NAMALWA (cell line): ENCODE measurements around the gene ZFP92.

Source experiments
- DNase-seq: peaks from one replicate; pipeline ENCODE4 v3.0.0-alpha.2; 2015; ENCODE audit warnings: low spot score

The ZFP92 gene

GRCh38 chrX:153408221-153408721 lies 3.0 kb upstream of the ZFP92 start:
- DNase-seq = no peak

DNA sequence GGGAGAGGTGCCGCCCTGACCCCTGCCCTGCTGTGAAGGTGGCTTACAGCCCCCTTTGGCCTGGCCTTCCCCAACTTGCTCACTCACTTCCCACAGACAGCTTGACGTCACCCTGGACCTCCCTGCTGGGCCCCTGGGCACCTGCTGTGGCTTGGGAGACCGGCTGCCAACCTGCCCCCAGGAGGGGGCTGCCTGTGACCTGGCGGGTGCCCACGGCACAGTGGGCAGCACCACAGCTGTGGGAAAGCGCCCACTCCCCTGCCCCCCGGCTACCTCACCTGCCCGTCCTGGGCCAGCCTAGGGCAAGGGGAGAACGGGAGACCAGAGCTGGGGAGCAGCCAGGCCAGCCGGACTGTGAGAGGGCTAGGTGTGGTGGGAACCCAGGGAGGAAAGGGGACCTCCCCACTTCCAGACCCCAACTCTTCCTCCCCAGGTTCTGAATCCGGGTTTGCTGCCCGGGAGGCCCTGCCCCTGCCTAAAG lies 2.4 kb upstream of the ZFP92 start:
- no peak for DNase-seq

GRCh38 chrX:153409414-153410101 lies 1.7 kb upstream of the ZFP92 start:
- no peak for DNase-seq

- DNase-seq = no peak
These were observed 899 bp upstream of the ZFP92 start for GRCh38 chrX:153410373-153410772.

- no peak for DNase-seq
These were observed 401 bp upstream of the ZFP92 start for GRCh38 chrX:153410888-153411254.

DNA sequence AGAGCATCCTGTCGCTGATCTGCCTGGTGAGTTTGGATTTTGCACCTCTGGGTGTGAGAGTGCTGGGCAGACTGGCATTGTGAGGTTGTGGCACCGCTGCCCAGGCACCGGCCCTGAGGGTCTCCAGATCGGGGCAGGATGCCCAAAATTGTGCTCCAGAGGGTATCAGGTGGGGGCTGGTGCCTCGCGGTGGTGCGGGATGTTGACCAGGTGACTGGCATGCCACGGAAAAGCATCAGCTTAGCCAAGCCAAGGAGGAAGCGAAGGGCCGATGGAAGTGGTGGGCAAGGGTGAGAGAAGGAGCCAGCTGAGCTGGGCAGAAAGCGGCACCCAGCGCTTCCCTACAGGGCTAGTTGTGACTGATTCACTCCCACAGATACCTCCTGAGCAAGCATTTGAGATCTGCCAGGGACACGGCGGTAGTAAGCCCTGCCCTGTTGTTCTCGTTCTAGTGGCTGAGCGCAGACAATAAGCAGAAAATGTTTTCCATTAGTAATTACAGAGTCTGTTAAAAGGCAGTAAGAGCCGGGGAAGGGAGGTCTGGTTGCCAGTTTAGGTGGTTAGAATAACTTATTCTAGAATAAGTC lies 809 bp downstream of the ZFP92 start:
- no peak for DNase-seq

DNA sequence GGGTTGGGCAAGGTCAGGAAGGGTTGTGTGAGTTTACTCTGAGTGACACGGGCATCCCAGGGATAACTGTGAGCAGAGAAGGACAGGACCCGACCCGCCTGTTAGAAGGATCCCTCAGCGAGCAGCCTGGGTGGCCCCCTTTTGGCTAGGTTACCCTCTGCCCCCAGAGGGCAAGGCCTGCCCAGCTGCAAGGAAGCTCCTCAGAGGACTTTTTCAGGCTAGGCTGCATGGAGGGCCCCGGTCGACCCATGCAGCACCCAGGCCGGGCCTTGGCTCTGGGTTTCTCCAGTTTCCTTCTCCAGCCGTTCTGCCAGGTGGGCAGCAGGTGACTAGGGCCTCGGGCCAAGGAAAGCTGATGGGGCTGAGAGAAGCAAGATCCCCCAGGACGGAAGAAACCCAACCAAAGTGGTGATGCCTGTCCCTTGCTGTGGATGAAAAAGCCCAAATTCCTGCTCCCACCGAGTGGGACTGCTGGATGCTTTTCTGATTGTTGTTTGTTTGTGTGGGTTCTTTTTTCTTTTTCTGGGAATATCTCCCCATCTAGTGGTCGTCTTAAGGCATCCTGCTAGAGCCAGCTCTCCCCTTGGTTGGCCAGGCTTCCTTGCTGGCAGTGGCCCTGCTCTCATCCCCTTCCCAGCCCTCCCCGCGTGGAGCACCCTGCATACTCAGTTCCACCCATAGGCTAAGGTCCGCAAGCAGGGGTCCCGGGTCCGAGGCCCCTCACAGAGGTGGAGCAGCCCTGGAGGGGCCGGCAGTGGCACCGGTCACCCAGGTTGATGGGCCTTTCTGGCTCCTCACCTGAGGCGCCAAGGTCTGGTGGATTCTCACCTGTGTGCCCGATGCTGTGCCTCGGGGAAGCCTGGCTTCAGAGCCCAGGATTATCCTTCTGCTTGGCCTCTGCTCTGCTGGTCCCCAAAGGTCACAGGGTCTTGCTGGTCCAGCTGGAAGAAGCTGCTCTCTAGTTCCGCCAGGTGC lies 1.8 kb downstream of the ZFP92 start:
- DNase-seq = no peak

DNA sequence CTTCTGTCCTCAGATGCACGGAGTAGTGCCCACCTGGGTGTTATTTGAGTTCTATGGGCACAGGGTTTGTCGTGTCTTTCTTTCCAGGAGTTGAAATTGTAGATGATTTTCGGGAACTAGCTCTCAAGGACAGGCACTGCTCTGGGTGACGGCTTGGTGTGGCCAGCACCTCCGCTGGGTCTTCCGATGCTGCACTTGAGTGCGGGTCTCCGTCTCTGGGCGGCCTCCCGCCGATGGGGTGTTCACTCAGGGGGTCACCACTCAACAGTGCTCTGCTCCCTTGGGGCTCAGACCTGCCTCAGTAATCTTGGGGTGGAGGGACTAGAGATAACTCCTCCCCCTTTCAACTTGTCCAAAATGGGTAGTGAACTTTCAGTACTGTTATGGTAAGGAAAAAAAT lies 2.5 kb downstream of the ZFP92 start:
- DNase-seq = no peak

DNA sequence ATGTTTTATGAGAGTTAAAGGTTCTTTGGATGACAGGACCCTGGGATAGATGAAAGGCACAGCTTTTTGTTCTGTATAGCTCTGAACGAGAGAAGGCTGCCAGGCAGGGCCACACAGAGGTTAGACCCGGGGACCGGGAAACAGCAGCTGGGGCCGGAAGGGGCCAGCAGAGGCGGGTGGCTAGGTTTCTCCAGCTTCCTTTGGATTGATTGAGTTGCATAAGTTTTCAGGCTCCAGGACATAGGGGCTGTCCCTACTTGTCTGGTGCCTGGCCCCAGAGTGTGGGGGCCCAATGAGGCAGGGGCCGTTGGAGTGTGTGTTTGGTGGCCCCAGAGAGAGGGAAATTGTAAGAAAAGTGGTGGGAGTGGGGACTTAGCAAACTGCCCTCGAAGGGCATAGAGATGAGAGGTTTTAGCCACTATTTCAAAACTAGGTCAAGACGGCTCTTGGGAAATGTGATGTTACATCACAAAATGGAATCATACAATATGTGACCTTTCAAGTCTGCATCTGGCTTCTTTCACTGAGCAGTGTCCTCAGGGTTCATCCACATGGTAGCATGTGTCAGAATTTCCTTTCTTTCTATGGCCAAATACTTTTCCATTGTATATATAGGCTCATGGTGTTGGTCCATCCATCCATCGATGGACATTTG lies 3.7 kb downstream of the ZFP92 start:
- no peak for DNase-seq

DNA sequence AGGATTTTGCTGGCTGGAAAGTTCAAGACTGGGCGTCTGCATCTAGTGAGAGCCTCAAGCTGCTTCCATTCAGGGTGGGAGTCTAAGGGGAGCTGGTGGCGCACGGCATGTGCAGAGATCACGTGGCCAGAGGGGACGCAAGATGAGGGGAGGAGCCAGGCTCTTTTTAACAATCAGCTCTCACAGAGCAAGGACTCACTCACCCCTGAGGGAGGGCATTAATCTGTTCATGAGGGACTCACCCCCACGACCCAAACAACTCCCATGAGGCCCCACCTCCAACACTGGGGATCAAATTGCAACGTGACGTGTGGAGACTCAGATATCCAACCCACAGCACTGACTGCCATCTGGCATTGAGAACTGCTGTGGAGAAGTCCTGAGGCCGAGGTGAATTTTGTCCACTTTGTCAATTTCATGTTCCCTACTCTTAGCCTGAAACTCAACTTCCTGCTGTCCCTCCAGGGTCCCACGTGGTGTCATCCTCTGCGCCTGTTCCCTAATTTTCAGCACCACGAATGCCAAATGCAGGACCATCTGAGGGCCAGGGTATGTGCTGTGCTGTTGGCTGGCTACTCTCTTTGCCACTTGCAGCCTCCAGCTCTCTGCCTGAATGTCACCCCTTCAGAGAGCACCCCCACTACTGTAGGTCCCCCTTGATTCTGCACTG lies 5.6 kb downstream of the ZFP92 start:
- DNase-seq = no peak

GRCh38 chrX:153417637-153418036 lies 6.4 kb downstream of the ZFP92 start:
- DNase-seq = no peak

DNA sequence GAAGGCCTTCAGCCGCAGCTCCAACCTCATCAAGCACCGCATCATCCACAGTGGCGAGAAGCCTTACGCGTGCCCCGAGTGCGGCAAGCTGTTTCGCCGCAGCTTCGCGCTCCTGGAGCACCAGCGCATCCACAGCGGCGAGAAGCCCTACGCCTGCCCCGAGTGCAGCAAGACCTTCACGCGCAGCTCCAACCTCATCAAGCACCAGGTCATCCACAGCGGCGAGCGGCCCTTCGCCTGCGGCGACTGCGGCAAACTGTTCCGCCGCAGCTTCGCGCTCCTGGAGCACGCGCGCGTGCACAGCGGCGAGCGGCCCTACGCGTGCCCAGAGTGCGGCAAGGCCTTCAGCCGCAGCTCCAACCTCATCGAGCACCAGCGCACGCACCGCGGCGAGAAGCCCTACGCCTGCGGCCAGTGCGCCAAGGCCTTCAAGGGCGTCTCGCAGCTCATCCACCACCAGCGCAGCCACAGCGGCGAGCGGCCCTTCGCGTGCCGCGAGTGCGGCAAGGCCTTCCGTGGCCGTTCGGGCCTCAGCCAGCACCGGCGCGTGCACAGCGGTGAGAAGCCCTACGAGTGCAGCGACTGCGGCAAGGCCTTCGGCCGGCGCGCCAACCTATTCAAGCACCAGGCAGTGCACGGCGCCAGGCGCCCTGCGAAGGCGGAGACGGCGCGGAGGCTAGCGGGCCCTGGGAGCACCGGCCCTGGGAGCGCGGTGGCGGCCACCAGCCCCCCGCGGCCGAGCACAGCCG lies 9.8 kb downstream of the ZFP92 start:
- no peak for DNase-seq

DNA sequence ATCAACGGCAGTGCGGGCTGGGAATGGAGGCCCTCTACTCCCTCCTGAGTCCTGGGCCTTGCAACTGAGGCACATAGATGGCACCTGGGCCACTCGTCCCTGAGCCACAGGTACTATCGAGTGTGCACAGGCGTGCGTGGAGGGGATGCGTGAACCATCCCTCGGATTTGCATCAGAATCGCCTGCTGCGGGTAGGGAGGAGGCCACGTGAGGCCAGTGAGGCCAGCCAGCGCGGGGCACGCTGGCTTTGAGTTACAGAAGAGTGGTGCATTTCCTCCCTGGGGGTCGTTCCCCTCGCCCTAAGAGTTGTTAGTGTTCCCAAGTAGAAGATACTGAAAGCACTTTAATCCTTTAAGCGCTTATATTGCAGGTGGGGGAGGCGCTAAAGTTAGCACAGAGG lies 10.6 kb downstream of the ZFP92 start:
- DNase-seq = no peak

- DNase-seq = no peak
These were observed 12.4 kb downstream of the ZFP92 start for GRCh38 chrX:153423652-153424051.

- DNase-seq = no peak
These were observed 14.9 kb downstream of the ZFP92 start for GRCh38 chrX:153426204-153426603.

GRCh38 chrX:153430796-153431195 lies 19.5 kb downstream of the ZFP92 start:
- DNase-seq = no peak

DNA sequence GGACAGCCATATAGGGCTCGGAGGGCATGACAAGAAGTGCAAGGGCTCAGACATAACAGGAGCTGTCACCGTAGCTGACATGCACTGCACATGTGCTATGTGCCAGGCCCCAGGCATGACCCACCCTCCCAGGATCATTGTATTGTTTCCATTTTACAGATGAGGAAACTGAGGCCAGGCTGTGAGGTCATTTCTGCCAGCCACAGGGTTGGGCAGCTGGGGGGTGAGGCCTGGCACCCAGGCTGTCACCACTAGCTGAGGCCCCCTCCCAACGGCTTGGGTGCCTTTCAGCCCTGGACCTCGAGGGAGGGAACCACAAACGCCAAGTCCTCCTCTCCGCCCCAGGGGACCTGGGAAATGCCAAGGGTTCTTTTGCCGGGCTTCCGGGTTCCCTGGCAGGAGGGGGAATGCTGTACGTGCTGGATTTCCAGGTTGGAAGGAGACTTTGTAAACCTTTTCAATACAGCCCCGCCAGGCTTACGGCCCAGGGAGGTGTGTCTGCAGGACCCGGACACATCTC lies 21.9 kb downstream of the ZFP92 start:
- DNase-seq = no peak

GRCh38 chrX:153433781-153434285 lies 22.6 kb downstream of the ZFP92 start:
- DNase-seq = no peak

- no peak for DNase-seq
These were observed 23.5 kb downstream of the ZFP92 start for GRCh38 chrX:153434801-153435200.

- DNase-seq = no peak
These were observed 24.6 kb downstream of the ZFP92 start for GRCh38 chrX:153435845-153436244.
